WI38 (cell line): ENCODE results near the gene S100A7A.

Source experiments
- H3K4me3 ChIP-seq: 2 replicates; pipeline ENCODE4 v1.5.1; 2011; ENCODE audit warnings: low read depth, mild to moderate bottlenecking, control low read depth, low read length
- CTCF ChIP-seq: IDR thresholded peaks from 2 replicates; pipeline ENCODE4 v1.5.1; 2012; ENCODE audit warnings: low read depth, mild to moderate bottlenecking, control low read depth, low read length

Gene S100A7A

DNA sequence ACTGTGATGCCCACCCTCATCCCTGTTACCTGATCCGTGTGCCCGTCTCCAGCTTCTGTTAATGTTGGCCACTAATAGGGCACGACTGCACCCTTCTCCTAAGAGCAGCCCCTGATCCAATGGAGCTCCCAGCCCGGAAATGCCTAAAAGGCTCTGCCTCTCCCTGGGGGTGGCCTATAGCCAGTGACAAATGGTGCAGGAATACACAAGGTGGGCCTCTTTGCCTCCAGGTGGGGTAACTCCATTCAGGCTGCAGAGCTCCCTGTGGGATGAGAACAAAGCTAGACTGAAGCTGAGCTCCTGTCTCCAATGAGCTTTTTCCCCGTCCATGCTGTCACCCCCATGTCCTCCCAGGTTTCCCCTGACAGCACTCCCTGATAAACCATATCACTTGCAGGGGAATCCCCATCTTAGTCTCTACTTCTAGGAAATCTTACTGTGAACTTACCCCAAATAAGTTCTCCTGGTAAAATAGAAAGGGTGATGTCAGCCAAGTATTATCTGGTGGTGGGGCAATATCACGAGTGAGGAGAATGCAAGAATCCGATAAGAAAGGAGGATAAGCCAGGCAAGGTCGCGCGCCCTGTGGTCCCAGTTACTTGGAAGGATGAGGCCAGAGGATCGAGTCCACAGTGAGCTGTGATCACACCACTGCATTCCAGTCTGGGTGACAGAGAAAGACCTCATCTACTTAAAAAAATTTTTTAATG lies 18.6 kb downstream of the S100A7A start:
- H3K4me3 ChIP-seq, result no peak overlapping the region
- TF ChIP-seq CTCF, result no peak

- H3K4me3 ChIP-seq, result no peak overlapping the region
Observed at GRCh38 chr1:153437236-153437635, 20.9 kb downstream of the S100A7A start.

DNA sequence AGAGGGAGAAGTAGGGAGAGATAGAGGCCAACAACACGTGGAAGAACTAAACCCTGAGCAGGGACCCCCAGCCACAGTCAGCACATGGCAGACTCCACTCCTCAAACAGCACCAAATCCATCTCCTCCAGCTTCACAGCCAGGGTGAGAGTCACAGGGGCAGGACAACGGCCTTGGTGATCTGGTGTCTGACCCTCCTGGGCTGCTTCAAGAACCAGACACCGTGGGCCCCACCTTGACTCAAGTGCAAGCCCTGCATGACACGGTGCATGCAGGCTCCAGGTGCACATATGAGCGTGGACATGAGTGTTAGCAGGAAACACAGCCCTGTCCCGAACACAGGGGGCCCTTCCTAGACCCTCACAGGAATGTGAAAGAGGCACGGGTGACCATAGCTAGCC lies 22.3 kb downstream of the S100A7A start:
- H3K4me3 ChIP-seq, result no peak overlapping the region
- TF ChIP-seq CTCF, result no peak

More at GRCh38 chr1:153437236-153437635, 20.9 kb downstream of the S100A7A start:
- TF ChIP-seq CTCF, result no peak

DNA sequence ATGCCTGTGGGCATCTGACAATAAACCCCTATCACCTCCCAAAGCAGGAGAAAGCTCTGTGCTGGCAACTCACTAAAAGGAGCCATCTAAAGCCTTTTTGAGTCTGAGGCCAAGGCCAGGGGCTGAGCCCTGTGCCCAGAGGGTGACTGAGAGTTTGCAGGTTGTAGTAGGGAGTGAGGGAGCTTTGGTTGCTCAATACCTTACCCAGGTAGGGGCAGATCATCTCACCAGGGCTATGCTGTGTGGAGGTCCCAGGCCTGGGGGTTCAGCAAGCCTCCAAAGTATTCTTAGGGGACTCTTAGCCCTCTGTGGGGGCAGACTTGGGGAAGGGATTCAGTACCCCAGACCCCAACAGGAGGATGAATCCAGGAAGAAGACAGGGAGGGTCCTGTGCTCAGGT lies 23.0 kb downstream of the S100A7A start:
- H3K4me3 ChIP-seq, result no peak overlapping the region
- no peak for TF ChIP-seq CTCF

GRCh38 chr1:153441238-153441755 lies 25.0 kb downstream of the S100A7A start:
- no peak overlapping the region for H3K4me3 ChIP-seq
- no peak for TF ChIP-seq CTCF

DNA sequence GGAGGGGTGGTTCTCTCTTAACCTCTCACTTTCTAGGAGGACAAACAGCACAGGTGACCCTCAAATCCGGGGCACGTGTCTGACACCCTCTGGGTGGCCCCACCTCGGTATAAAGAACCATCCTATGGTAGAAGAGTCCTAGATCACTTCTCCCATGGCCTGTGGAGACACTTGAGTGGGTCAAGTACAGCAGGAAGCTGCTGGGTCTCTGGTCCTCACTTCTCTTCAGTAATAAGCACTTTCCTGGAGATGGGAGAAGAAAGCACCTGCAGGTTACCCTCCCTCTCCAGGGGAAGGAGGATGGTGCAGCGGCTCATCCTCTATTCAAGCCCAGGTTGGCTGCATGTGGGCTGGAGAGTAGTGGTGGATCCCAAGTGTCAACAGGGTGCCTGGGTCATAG lies 27.2 kb downstream of the S100A7A start:
- no peak for TF ChIP-seq CTCF
- H3K4me3 ChIP-seq, result no peak overlapping the region

- no peak overlapping the region for H3K4me3 ChIP-seq
- TF ChIP-seq CTCF, result no peak
Observed at GRCh38 chr1:153444078-153444477, 27.8 kb downstream of the S100A7A start.
